HCT116 (cell line): ENCODE data around the gene SF3B4. TPM values are rescaled to one million over a fixed set of nuclear protein-coding genes. Genes with fewer than 3 reads are reported as not detected.

Experiments
- ATAC-seq: fragments of 200-7000 bp; cut with Tn5 transposase; 2 replicates; pipeline ENCODE4 v1.9.1; 2020; ENCODE audit warnings: mild to moderate bottlenecking, moderate library complexity
- BruUV-seq: library from RNA; stranded (reverse); fragments of 400-500 nt; replicated peaks from 2 replicates; lab custom pipeline; 2021; lab: Mats Ljungman, UMichigan
- CTCF ChIA-PET: fragments of 300-600 bp; sonication (Branson Sonifier 250); formaldehyde crosslinking; loops from one replicate; lab custom pipeline; 2021; ENCODE audit warnings: antibody characterized with exemption; lab: Charles Lee
- POLR2A ChIA-PET: fragments of 300-600, 350-600 bp; sonication (Branson Sonifier 250); formaldehyde crosslinking; loops from one replicate; lab custom pipeline; 2021; ENCODE audit warnings: antibody characterized with exemption; lab: Charles Lee
- RAD21 ChIA-PET, 2 experiments: fragments of 300-600 bp; sonication (Branson Sonifier 250); formaldehyde crosslinking; loops; one replicate each; lab custom pipeline; 2023; ENCODE audit warnings: low total read pairs in 2 of 2; ENCODE audit not compliant: uncharacterized antibody in 2 of 2, unreplicated experiment in 2 of 2, low non-redundant PET in 1 of 2; lab: Charles Lee
- DNase-seq: peaks from one replicate; pipeline ENCODE4 v3.0.0-alpha.2; 2010; ENCODE audit warnings: low read depth, low spot score
- H2AFZ ChIP-seq: fragments of 200-600 bp; shearing (Covaris generic), sonication (generic); 2 replicates; pipeline ENCODE4 v1.6.1; 2017; ENCODE audit warnings: low read depth, mixed run types, mixed read lengths, antibody characterized with exemption, low read length; ENCODE audit not compliant: poor library complexity, severe bottlenecking
- H3K27ac ChIP-seq: 2 replicates; pipeline ENCODE4 v1.5.1; 2012; ENCODE audit warnings: low read depth, low read length
- H3K27me3 ChIP-seq: fragments of 200-600 bp; sonication (generic); 2 replicates; pipeline ENCODE4 v1.6.1; 2016; ENCODE audit warnings: mixed run types, low read length, mixed read lengths; ENCODE audit not compliant: insufficient read depth
- H3K36me3 ChIP-seq, 2 experiments: fragments of 200-500 bp in 1 of 2; fragments of 200-600 bp in 1 of 2; sonication (Bioruptor generic) in 1 of 2; sonication (generic) in 1 of 2; 2 replicates each; pipeline versions ENCODE4 v1.5.1 to v1.6.1; 2014 to 2016; ENCODE audit warnings: low read length in 2 of 2, inconsistent platforms in 1 of 2, mixed read lengths in 1 of 2, mixed run types in 1 of 2; ENCODE audit not compliant: insufficient read depth in 2 of 2, control insufficient read depth in 1 of 2
- H3K4me1 ChIP-seq, 2 experiments: fragments of 200-600 bp in 1 of 2; sonication (generic) in 1 of 2; 2 replicates each; pipeline versions ENCODE4 v1.5.1 to v1.6.1; 2012 to 2017; ENCODE audit warnings: low read length in 2 of 2, inconsistent platforms in 1 of 2, mild to moderate bottlenecking in 1 of 2, mixed read lengths in 1 of 2, mixed run types in 1 of 2, moderate library complexity in 1 of 2; ENCODE audit not compliant: insufficient read depth in 2 of 2, control insufficient read depth in 1 of 2
- H3K4me2 ChIP-seq: fragments of 200-600 bp; sonication (generic); 2 replicates; pipeline ENCODE4 v1.6.1; 2017; ENCODE audit warnings: mixed run types, low read length, mixed read lengths
- H3K4me3 ChIP-seq, 2 experiments: fragments of 200-600 bp in 1 of 2; sonication (generic) in 1 of 2; replicated peaks in 1 of 2; 2 replicates each; pipeline ENCODE4 v1.5.1; 2011 to 2016; ENCODE audit warnings: low read length in 2 of 2, control low read depth in 1 of 2, low read depth in 1 of 2, mild to moderate bottlenecking in 1 of 2, mixed read lengths in 1 of 2, mixed run types in 1 of 2
- H3K79me2 ChIP-seq: fragments of 200-600 bp; sonication (generic); 2 replicates; pipeline ENCODE4 v1.6.1; 2017; ENCODE audit warnings: mild to moderate bottlenecking, mixed run types, low read length, moderate library complexity, mixed read lengths; ENCODE audit not compliant: insufficient read depth
- H3K9ac ChIP-seq: fragments of 200-600 bp; sonication (generic); 2 replicates; pipeline ENCODE4 v1.6.1; 2016; ENCODE audit warnings: low read length, mixed read lengths
- H3K9me2 ChIP-seq: fragments of 200-600 bp; sonication (generic), shearing (Covaris generic); 2 replicates; pipeline ENCODE4 v1.6.1; 2017; ENCODE audit warnings: mixed run types, mild to moderate bottlenecking, moderate library complexity; ENCODE audit not compliant: insufficient read depth
- H3K9me3 ChIP-seq, 2 experiments: fragments of 200-500 bp in 1 of 2; fragments of 200-600 bp in 1 of 2; sonication (Bioruptor generic) in 1 of 2; sonication (generic) in 1 of 2; 2 replicates each; pipeline ENCODE4 v1.6.1; 2014 to 2017; ENCODE audit warnings: low read length in 2 of 2, mixed read lengths in 2 of 2, inconsistent platforms in 1 of 2, low read depth in 1 of 2, mild to moderate bottlenecking in 1 of 2, mixed run types in 1 of 2, moderate library complexity in 1 of 2; ENCODE audit not compliant: control insufficient read depth in 1 of 2, insufficient read depth in 1 of 2
- H4K20me1 ChIP-seq: fragments of 200-600 bp; sonication (generic), shearing (Covaris generic); 2 replicates; pipeline ENCODE4 v1.6.1; 2017; ENCODE audit warnings: mixed run types, mild to moderate bottlenecking, moderate library complexity; ENCODE audit not compliant: insufficient read depth
- CBX3 ChIP-seq: IDR thresholded peaks from 2 replicates; pipeline ENCODE4 v1.6.1; 2012; ENCODE audit warnings: low read depth
- CTCF ChIP-seq, 3 experiments: fragments of 200-600 bp in 1 of 3; sonication (generic) in 1 of 3; IDR thresholded peaks in 2 of 3; conservative IDR thresholded peaks in 1 of 3; 2 replicates each; pipeline ENCODE4 v1.5.1; 2012 to 2017; ENCODE audit warnings: low read depth in 2 of 3, low read length in 2 of 3, antibody characterized with exemption in 1 of 3, borderline replicate concordance in 1 of 3, control low read depth in 1 of 3, mild to moderate bottlenecking in 1 of 3, mixed read lengths in 1 of 3, mixed run types in 1 of 3, moderate library complexity in 1 of 3; ENCODE audit not compliant: insufficient read depth in 1 of 3
- EGR1 ChIP-seq: IDR thresholded peaks from 2 replicates; pipeline ENCODE4 v1.6.1; 2012; ENCODE audit warnings: low read depth
- EZH2phosphoT487 ChIP-seq: fragments of 200-600 bp; IDR thresholded peaks from 2 replicates; pipeline ENCODE4 v1.6.1; 2018; ENCODE audit warnings: antibody characterized with exemption, borderline replicate concordance
- POLR2A ChIP-seq: IDR thresholded peaks from 2 replicates; pipeline ENCODE4 v1.7.0; 2011; ENCODE audit warnings: borderline replicate concordance; ENCODE audit not compliant: insufficient read depth, insufficient read length; ENCODE audit errors: extremely low read depth
- RAD21 ChIP-seq: IDR thresholded peaks from 2 replicates; pipeline ENCODE4 v1.6.1; 2012; ENCODE audit warnings: low read depth, mild to moderate bottlenecking
- REST ChIP-seq: IDR thresholded peaks from 2 replicates; pipeline ENCODE4 v1.6.1; 2012; ENCODE audit warnings: low read depth
- ZBTB33 ChIP-seq: IDR thresholded peaks from 2 replicates; pipeline ENCODE4 v1.6.1; 2011; ENCODE audit warnings: mild to moderate bottlenecking, low read length, moderate library complexity; ENCODE audit not compliant: insufficient replicate concordance; ENCODE audit errors: extremely low read depth
- intact Hi-C: fragments of 100-400 bp; cut with micrococcal nuclease; formaldehyde crosslinking; loops from 2 replicates; pipeline ENCODE4 v1.10.0; 2022
- total RNA-seq: library from RNA; stranded (reverse); gene quantifications from one replicate; pipeline ENCODE4 v1.2.1, GENCODE V29; 2021; ENCODE audit not compliant: unreplicated experiment

Gene SF3B4
- total RNA-seq, 1 experiment from 2014 or later: 88.5 TPM

GRCh38 chr1:149888247-149888998 lies 39.2 kb downstream of the SF3B4 start (continued):
- peak; percentile 52 to 59 (median 58); a peak in 5 of 6 replicates for TF ChIP-seq CTCF (IDR thresholded peaks at IDR 0.05 in 2 of 3, conservative IDR thresholded peaks at IDR 0.05 in 1 of 3; ENCODE audit: borderline replicate concordance in 1 of 3, insufficient read depth in 1 of 3, low read depth in 2 of 3, low read length in 2 of 3)
- peak; percentile 96 for TF ChIP-seq POLR2A
- no peak for TF ChIP-seq EGR1
- TF ChIP-seq CBX3: peak; percentile 51; the same call in 1 of the 2 replicates

- H3K4me2 ChIP-seq: peak overlapping the region; percentile 91
- TSS peak; percentile 63 for BruUV-seq
- ATAC-seq (peak; percentile 62), DNase-seq (peak; percentile 98)
- H4K20me1 ChIP-seq: no peaks in the 10 kb centered on the region
- ChIA-PET RAD21 (interaction anchor here in 1 of 2 experiments (1.7 kb wide), 1 partner anchor 299 kb away, joined by 4 read pairs; no protein-coding TSS in a partner anchor), POLR2A (interaction anchor here (0.9 to 5.5 kb wide), 27 partner anchors 10 to 299 kb away, joined by 3 to 46 read pairs (median 7); partner anchors contain the start of genes BOLA1, MTMR11, OTUD7B and VPS45), CTCF (interaction anchor here (0.6 to 3.3 kb wide), 7 partner anchors 18 to 300 kb away, joined by 3 to 17 read pairs (median 4); no protein-coding TSS in a partner anchor)
- H2AFZ ChIP-seq: no peak overlapping the region
- no peaks in the 10 kb centered on the region for H3K9me2 ChIP-seq
- H3K79me2 ChIP-seq: no peaks in the 10 kb centered on the region
- peak overlapping the region; percentile 87 for H3K9ac ChIP-seq
- intact Hi-C loops: loop anchor here (1.0 kb wide), 3 partner anchors 40 to 300 kb away; partner anchors contain the start of gene SF3B4
- peaks cover 22 to 45% of the 10 kb centered on the region in 2 experiments for H3K4me1 ChIP-seq
- peak overlapping the region; percentile 100 for H3K27ac ChIP-seq
- H3K36me3 ChIP-seq: no peaks in the 10 kb centered on the region
- H3K27me3 ChIP-seq: no peaks in the 10 kb centered on the region
- no peaks in the 10 kb centered on the region for H3K9me3 ChIP-seq
- H3K4me3 ChIP-seq: peak overlapping the region; percentile 50 to 63
- TF ChIP-seq CTCF (IDR thresholded peaks at IDR 0.05 in 2 of 3, conservative IDR thresholded peaks at IDR 0.05 in 1 of 3; ENCODE audit: borderline replicate concordance in 1 of 3, insufficient read depth in 1 of 3, low read depth in 2 of 3, low read length in 2 of 3) (no peak), ZBTB33 (peak; percentile 73), REST (no peak), EZH2phosphoT487 (no peak), CBX3 (peak; percentile 66; the same call in 1 of the 2 replicates), RAD21 (peak; percentile 21; the same call in 1 of the 2 replicates)
Observed at GRCh38 chr1:149887456-149888246, 40.0 kb downstream of the SF3B4 start.
